Activated CD4-positive, alpha-beta T cell treated with anti-CD3 and anti-CD28 coated beads, Interleukin-2, amount 10 ng/mL, durations not matched to agents 24 days and 14 days (primary cell): Measurements from ENCODE around the gene PDK1. TPM values are rescaled to one million over a fixed set of nuclear protein-coding genes. Genes with fewer than 3 reads are reported as not detected.

Experiments used
- DNase-seq: peaks from one replicate; pipeline ENCODE4 v3.0.0; 2022
- H3K27ac Mint-ChIP-seq: one replicate; pipeline ENCODE4 v1.8.0; 2022; ENCODE audit warnings: mild to moderate bottlenecking, mixed read lengths
- H3K27me3 Mint-ChIP-seq: one replicate; pipeline ENCODE4 v1.8.0; 2022; ENCODE audit warnings: mixed read lengths
- H3K36me3 Mint-ChIP-seq: one replicate; pipeline ENCODE4 v1.8.0; 2022; ENCODE audit warnings: low read depth, mild to moderate bottlenecking, mixed read lengths
- H3K4me1 Mint-ChIP-seq: one replicate; pipeline ENCODE4 v1.8.0; 2021; ENCODE audit warnings: mixed read lengths
- H3K4me3 Mint-ChIP-seq: one replicate; pipeline ENCODE4 v1.8.0; 2022; ENCODE audit warnings: mild to moderate bottlenecking, moderate library complexity, mixed read lengths
- H3K9me3 Mint-ChIP-seq: one replicate; pipeline ENCODE4 v1.8.0; 2021; ENCODE audit warnings: mixed read lengths
- intact Hi-C: fragments of 100-400 bp; cut with micrococcal nuclease; formaldehyde crosslinking; loops from one replicate; pipeline ENCODE4 v1.15.1; 2023
- total RNA-seq: library from RNA; stranded (reverse); gene quantifications from 2 replicates; pipeline ENCODE4 v1.2.3, GENCODE V29; 2022

Gene PDK1
- total RNA-seq, 1 donor from 2014 or later: 42.6 TPM

GRCh38 chr2:172647439-172647838 is 91.5 kb downstream of the PDK1 start:
- H3K9me3 Mint-ChIP-seq: peaks cover 11% of the 10 kb centered on the region
- intact Hi-C loops: no loop called here
- no peak overlapping the region for H3K4me3 Mint-ChIP-seq
- H3K27me3 Mint-ChIP-seq: peaks cover 5% of the 10 kb centered on the region
- peaks cover 6% of the 10 kb centered on the region for H3K4me1 Mint-ChIP-seq
- H3K27ac Mint-ChIP-seq: no peak overlapping the region
- no peaks in the 10 kb centered on the region for H3K36me3 Mint-ChIP-seq
- DNase-seq: no peak

DNA sequence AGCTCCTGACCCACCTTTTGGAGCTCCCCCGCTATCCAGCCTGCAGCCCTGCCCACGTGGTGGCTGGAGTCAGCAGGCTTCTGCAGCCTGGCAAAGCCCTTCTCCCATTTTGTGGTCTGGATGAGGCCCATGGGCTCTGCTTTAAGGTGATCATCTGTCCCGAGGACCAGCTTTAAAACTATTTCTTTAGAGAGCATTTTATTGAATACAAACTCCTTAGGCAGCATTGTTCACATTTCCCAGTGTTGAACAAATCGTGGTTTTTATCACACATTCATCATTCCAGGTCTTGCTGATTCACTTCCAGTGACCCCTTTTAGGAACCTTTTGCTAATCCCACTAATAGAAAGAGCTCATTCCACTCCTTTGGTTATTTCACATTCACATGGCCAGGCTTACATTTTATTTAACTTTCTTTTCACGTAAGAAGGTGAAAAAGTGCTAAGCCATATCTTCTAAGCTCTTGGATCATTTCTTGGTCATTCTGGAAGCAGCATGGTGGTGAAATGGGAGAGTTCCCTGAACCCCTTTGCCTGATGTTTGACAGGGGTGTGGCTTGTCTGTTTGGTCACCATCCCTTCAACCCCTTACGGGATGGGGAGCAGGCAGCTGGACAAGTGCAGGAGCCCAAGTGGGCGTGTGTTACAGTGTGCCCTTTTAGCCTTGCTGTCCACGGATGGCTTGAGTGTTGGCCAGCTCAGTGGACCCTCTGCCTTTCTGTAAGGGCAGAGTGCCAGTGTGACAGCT is 99.4 kb downstream of the PDK1 start:
- intact Hi-C loops: no loop called here
- Mint-ChIP-seq H3K27me3 (peaks cover 6% of the 10 kb centered on the region), H3K36me3 (no peaks in the 10 kb centered on the region), H3K4me1 (no peaks in the 10 kb centered on the region), H3K9me3 (peaks cover 20% of the 10 kb centered on the region), H3K27ac (no peak overlapping the region), H3K4me3 (no peak overlapping the region)
- no peak for DNase-seq

- no peak for DNase-seq
- intact Hi-C loops: no loop called here
- peaks cover 5% of the 10 kb centered on the region for H3K27me3 Mint-ChIP-seq
- H3K27ac Mint-ChIP-seq: no peak overlapping the region
- H3K4me1 Mint-ChIP-seq: no peaks in the 10 kb centered on the region
- H3K9me3 Mint-ChIP-seq: peaks cover 22% of the 10 kb centered on the region
- H3K4me3 Mint-ChIP-seq: no peak overlapping the region
- H3K36me3 Mint-ChIP-seq: no peaks in the 10 kb centered on the region
Measured at GRCh38 chr2:172655838-172656573, 100.1 kb downstream of the PDK1 start.

Other genes starting within 250 kb of the PDK1 start
- gene ITGA6, start 128.5 kb upstream of the PDK1 start, total RNA-seq: 0.68 and 0.85 TPM in 2 replicates
- 0.14 and 0.37 TPM in 2 replicates for gene RAPGEF4, start 179.8 kb downstream of the PDK1 start, total RNA-seq